DND-41 (cell line): ENCODE measurements around the gene ABHD16B.

ENCODE experiments used
- ATAC-seq: fragments of 200-7000 bp; cut with Tn5 transposase; 3 replicates; pipeline ENCODE4 v1.9.1; 2021; ENCODE audit warnings: low read depth; ENCODE audit not compliant: insufficient read depth
- DNase-seq: peaks from one replicate; pipeline ENCODE4 v3.0.0-alpha.2; 2020
- H2AFZ ChIP-seq: 2 replicates; pipeline ENCODE4 v1.6.0; 2012; ENCODE audit warnings: low read depth, low read length
- H3K27ac ChIP-seq: 2 replicates; pipeline ENCODE4 v1.5.1; 2012; ENCODE audit warnings: low read length, inconsistent platforms
- H3K27me3 ChIP-seq: fragments of 200-600 bp; sonication (generic); 2 replicates; pipeline ENCODE4 v1.6.0; 2012; ENCODE audit warnings: low read length, mild to moderate bottlenecking, inconsistent platforms; ENCODE audit not compliant: insufficient read depth, poor library complexity
- H3K36me3 ChIP-seq: 2 replicates; pipeline ENCODE4 v1.5.1; 2012; ENCODE audit warnings: low read length, inconsistent platforms; ENCODE audit not compliant: insufficient read depth
- H3K4me1 ChIP-seq: 2 replicates; pipeline ENCODE4 v1.5.1; 2012; ENCODE audit warnings: mild to moderate bottlenecking, low read length; ENCODE audit not compliant: insufficient read depth
- H3K4me2 ChIP-seq: 2 replicates; pipeline ENCODE4 v1.6.0; 2012; ENCODE audit warnings: mild to moderate bottlenecking, moderate library complexity, low read length, inconsistent platforms; ENCODE audit not compliant: insufficient read depth
- H3K4me3 ChIP-seq, 2 experiments: fragments of 200-600 bp in 1 of 2; shearing (Covaris generic) in 1 of 2; 2 replicates each; pipeline ENCODE4 v1.5.1; 2012 to 2016; ENCODE audit warnings: inconsistent platforms in 2 of 2, low read length in 2 of 2, mild to moderate bottlenecking in 2 of 2, low read depth in 1 of 2, moderate library complexity in 1 of 2
- H3K79me2 ChIP-seq: 2 replicates; pipeline ENCODE4 v1.6.0; 2012; ENCODE audit warnings: low read length, inconsistent platforms; ENCODE audit not compliant: insufficient read depth
- H3K9ac ChIP-seq: 2 replicates; pipeline ENCODE4 v1.6.0; 2012; ENCODE audit warnings: low read depth, mild to moderate bottlenecking, inconsistent platforms, low read length, moderate library complexity
- H3K9me3 ChIP-seq: 2 replicates; pipeline ENCODE4 v1.5.1; 2012; ENCODE audit warnings: low read length, moderate library complexity, mild to moderate bottlenecking, inconsistent platforms; ENCODE audit not compliant: insufficient read depth, severe bottlenecking
- H4K20me1 ChIP-seq: 2 replicates; pipeline ENCODE4 v1.6.0; 2012; ENCODE audit warnings: low read length; ENCODE audit not compliant: insufficient read depth
- EZH2 ChIP-seq: IDR thresholded peaks from 3 replicates; pipeline ENCODE4 v1.6.1; 2012; ENCODE audit warnings: borderline replicate concordance, low read depth, mild to moderate bottlenecking, moderate library complexity, low read length, inconsistent platforms; ENCODE audit not compliant: severe bottlenecking
- TF ChIP-seq, protein P1 (sequence below): IDR thresholded peaks from 2 replicates; pipeline ENCODE4 v1.5.1; 2012; ENCODE audit warnings: borderline replicate concordance, low read length, moderate library complexity, mild to moderate bottlenecking; ENCODE audit not compliant: poor library complexity, severe bottlenecking; ENCODE audit errors: extremely low read depth

ABHD16B gene

DNA sequence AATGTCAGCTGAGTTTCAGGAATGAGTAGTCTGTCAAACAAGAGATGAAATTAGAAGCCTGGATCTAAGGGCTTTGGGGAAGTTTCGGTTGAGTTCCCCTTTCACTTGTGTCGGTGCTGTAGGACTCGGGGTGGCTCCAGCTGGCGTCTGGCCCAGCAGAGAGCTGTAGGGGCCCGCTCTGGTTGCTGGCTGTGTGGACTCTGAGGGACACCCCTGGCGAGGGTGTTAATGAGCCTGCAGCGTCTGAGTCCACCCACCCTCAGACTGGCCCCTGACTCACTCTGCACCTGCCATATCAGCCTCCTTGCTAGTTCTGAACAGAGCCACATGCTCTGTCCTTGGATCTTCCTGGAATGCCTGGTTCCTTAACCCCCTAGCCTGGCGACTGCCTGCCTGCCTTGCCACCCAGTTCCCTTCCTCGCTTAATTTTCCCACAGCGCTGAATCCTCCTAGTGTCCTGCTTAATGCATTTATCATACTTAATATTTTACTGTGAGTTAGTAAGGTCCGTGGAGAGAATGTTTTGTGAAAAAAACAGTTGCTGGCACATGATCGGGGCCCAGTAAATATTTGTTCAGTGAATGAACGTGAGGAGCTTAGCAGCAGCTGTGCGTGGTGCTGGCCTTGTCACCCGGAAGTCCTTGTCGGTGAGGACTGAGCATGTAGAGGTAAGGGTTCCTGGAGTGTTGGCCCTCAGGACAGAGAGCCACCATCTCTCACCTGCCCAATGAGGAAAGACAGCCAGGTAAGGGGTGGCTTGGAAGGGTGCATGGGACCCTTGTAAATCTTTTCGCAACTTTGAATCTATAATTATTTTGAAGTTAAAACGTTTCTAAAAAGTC, 35.2 kb downstream of the ABHD16B start:
- ATAC-seq, result peak; percentile 34
- TF ChIP-seq EZH2, result no peak
- TF ChIP-seq, protein P1, sequence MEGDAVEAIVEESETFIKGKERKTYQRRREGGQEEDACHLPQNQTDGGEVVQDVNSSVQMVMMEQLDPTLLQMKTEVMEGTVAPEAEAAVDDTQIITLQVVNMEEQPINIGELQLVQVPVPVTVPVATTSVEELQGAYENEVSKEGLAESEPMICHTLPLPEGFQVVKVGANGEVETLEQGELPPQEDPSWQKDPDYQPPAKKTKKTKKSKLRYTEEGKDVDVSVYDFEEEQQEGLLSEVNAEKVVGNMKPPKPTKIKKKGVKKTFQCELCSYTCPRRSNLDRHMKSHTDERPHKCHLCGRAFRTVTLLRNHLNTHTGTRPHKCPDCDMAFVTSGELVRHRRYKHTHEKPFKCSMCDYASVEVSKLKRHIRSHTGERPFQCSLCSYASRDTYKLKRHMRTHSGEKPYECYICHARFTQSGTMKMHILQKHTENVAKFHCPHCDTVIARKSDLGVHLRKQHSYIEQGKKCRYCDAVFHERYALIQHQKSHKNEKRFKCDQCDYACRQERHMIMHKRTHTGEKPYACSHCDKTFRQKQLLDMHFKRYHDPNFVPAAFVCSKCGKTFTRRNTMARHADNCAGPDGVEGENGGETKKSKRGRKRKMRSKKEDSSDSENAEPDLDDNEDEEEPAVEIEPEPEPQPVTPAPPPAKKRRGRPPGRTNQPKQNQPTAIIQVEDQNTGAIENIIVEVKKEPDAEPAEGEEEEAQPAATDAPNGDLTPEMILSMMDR, result no peak
- peaks cover 62% of the 10 kb centered on the region for H3K79me2 ChIP-seq
- no peaks in the 10 kb centered on the region for H3K27me3 ChIP-seq
- peak overlapping the region; percentile 76 for H3K4me2 ChIP-seq
- peak; percentile 28 for DNase-seq
- no peak overlapping the region for H2AFZ ChIP-seq
- peaks cover 30% of the 10 kb centered on the region for H3K4me1 ChIP-seq
- H4K20me1 ChIP-seq, result peaks cover 54% of the 10 kb centered on the region
- peak overlapping the region; percentile 76 for H3K9ac ChIP-seq
- H3K36me3 ChIP-seq, result peaks cover 26% of the 10 kb centered on the region
- H3K27ac ChIP-seq, result peak overlapping the region; percentile 62
- peak overlapping the region; percentile 51 to 60; a peak in 3 of 4 replicates for H3K4me3 ChIP-seq
- no peaks in the 10 kb centered on the region for H3K9me3 ChIP-seq

DNA sequence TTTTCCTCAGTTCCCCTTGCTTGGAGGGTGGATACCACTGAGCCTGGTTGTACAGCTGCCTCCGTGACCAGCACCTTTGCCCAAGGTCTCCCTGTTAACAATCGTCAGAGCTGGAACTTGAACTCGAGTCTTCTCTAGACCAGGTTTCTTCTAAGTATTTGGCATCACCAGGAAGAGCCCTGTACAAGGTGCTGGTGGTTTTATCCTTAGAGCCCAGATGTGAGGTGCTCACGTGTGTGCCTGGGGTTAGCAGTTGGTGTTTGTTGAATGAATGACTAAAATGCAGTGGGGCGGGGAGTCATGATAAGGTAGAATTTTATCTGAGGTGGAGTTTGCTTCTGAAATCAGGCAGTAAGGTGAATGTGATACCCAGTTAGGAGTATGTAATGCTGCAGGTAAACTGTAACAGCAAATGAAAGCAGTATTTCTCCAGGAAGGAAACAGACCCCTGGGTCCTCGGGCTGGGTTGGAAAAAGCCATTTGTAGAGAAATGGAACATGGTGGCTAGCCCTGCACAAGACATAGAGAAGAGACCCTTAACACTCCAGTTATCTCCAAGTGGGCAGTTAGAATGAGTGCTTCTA, 36.8 kb downstream of the ABHD16B start:
- no peak for TF ChIP-seq EZH2
- TF ChIP-seq, protein P1, result no peak
- Histone ChIP-seq H3K9me3 (no peaks in the 10 kb centered on the region), H4K20me1 (peaks cover 60% of the 10 kb centered on the region), H3K27ac (no peak overlapping the region), H3K9ac (no peak overlapping the region), H3K36me3 (peaks cover 24% of the 10 kb centered on the region), H3K27me3 (no peaks in the 10 kb centered on the region), H2AFZ (no peak overlapping the region), H3K4me3 (no peak overlapping the region), H3K4me2 (no peak overlapping the region), H3K4me1 (peaks cover 30% of the 10 kb centered on the region), H3K79me2 (peaks cover 77% of the 10 kb centered on the region)
- ATAC-seq, result no peak
- DNase-seq, result no peak

DNA sequence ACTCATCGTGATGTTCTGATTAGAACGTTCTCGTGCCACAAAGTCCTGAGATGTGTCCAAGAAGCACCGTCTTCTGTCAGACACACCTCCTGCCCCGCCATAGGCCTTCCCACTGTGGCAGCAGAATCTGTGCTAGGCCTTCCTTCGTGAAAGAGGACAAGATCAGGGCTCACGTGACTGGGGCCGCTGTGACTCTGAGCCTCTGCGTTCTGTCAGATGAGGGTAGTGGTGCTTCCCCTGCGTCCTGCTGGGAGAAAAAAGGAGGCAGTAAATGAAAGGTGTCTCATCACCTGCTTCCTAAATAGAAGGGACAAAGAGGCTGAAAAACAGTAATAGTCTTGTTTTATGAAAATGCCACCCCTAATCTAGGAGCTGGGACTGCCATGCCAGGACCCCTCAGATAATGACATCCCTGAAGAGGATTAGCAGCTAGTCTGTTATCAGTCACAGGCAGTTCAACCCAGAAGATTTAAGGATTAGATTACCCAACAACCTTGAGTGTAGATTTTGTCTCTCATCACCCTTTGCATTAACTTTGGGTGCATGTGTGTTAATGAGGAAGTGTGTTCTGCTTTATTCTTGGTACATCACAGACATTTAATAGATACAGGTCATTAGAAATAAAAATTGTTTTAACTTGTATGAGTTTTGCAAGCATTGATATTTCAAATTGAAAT, 37.7 kb downstream of the ABHD16B start:
- Histone ChIP-seq H3K4me3 (no peak overlapping the region), H3K27me3 (no peaks in the 10 kb centered on the region), H3K36me3 (peaks cover 30% of the 10 kb centered on the region), H3K79me2 (peaks cover 86% of the 10 kb centered on the region), H3K9ac (no peak overlapping the region), H3K9me3 (no peaks in the 10 kb centered on the region), H3K27ac (no peak overlapping the region), H3K4me1 (peaks cover 30% of the 10 kb centered on the region), H4K20me1 (peaks cover 70% of the 10 kb centered on the region), H3K4me2 (no peak overlapping the region), H2AFZ (no peak overlapping the region)
- DNase-seq, result no peak
- no peak for TF ChIP-seq EZH2
- TF ChIP-seq, protein P1, result no peak
- no peak for ATAC-seq
